ENCODE data around the gene TNFAIP2.

TNFAIP2 gene

GRCh38 chr14:103160321-103161053 lies 37.2 kb downstream of the TNFAIP2 start:
- no peak for TF ChIP-seq CTCF (conservative IDR thresholded peaks at IDR 0.05; ENCODE audit: control insufficient read depth, insufficient read depth, low read depth, low read length)
- DNase-seq (ENCODE audit: low read depth) = no peak
- H3K4me3 ChIP-seq (ENCODE audit: control insufficient read depth, low read depth, low read length) = no peak overlapping the region

- DNase-seq (ENCODE audit: low read depth) = no peak
Measured at GRCh38 chr14:103161054-103161397, 37.8 kb downstream of the TNFAIP2 start.

GRCh38 chr14:103163199-103163598 lies 39.9 kb downstream of the TNFAIP2 start:
- DNase-seq (ENCODE audit: low read depth) = no peak
- no peak for TF ChIP-seq CTCF (conservative IDR thresholded peaks at IDR 0.05; ENCODE audit: control insufficient read depth, insufficient read depth, low read depth, low read length)

More at GRCh38 chr14:103161054-103161397, 37.8 kb downstream of the TNFAIP2 start:
- no peak for TF ChIP-seq CTCF (conservative IDR thresholded peaks at IDR 0.05; ENCODE audit: control insufficient read depth, insufficient read depth, low read depth, low read length)
- H3K4me3 ChIP-seq (ENCODE audit: control insufficient read depth, low read depth, low read length) = no peak overlapping the region

GRCh38 chr14:103164006-103164405 lies 40.7 kb downstream of the TNFAIP2 start:
- TF ChIP-seq CTCF (conservative IDR thresholded peaks at IDR 0.05; ENCODE audit: control insufficient read depth, insufficient read depth, low read depth, low read length) = no peak
- no peak for DNase-seq (ENCODE audit: low read depth)
- no peak overlapping the region for H3K4me3 ChIP-seq (ENCODE audit: control insufficient read depth, low read depth, low read length)

More at GRCh38 chr14:103163199-103163598, 39.9 kb downstream of the TNFAIP2 start:
- H3K4me3 ChIP-seq (ENCODE audit: control insufficient read depth, low read depth, low read length) = no peak overlapping the region

- H3K4me3 ChIP-seq (ENCODE audit: control insufficient read depth, low read depth, low read length) = no peak overlapping the region
- no peak for TF ChIP-seq CTCF (conservative IDR thresholded peaks at IDR 0.05; ENCODE audit: control insufficient read depth, insufficient read depth, low read depth, low read length)
- no peak for DNase-seq (ENCODE audit: low read depth)
Measured at GRCh38 chr14:103164779-103165178, 41.5 kb downstream of the TNFAIP2 start.

- no peak for TF ChIP-seq CTCF (conservative IDR thresholded peaks at IDR 0.05; ENCODE audit: control insufficient read depth, insufficient read depth, low read depth, low read length)
- no peak overlapping the region for H3K4me3 ChIP-seq (ENCODE audit: control insufficient read depth, low read depth, low read length)
- DNase-seq (ENCODE audit: low read depth) = no peak
Measured at GRCh38 chr14:103165323-103165722, 42.1 kb downstream of the TNFAIP2 start.
